ENCODE measurements around the gene HEMK1.

DNA sequence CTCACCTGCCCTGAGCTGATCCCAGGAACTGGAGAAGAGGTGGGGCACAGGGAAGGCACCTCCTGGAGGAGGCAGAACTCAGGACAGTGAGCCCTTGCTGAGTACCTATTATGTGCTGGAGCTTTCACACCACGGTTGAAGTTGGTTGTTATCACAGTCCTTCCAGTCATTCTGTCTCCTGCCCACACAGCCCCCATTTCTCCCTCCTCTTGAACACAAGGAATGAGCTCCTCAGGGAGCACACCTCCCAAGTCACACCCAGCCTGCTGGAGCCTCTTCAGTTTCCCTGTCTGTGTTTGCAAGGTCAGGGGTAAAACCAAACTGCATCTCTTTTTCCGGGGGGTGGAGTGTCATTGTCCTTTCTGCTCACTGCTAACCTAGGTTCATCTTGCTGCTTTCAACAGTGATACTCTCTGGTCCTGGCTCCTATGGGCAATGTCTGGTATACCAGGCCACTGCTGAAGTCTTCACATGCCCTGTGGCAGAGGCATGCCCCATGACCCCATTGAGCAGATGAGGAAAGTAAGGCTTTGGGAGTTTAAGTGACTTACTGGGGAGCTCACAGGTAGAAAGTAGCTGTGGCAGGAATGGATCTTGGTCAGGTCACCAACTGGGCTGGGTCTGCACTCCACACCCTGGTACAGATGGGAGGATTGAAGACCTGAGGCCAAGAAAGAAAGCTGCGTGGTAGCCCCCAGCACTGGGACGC is 31.7 kb upstream of the HEMK1 start:
- TF ChIP-seq, protein P1, sequence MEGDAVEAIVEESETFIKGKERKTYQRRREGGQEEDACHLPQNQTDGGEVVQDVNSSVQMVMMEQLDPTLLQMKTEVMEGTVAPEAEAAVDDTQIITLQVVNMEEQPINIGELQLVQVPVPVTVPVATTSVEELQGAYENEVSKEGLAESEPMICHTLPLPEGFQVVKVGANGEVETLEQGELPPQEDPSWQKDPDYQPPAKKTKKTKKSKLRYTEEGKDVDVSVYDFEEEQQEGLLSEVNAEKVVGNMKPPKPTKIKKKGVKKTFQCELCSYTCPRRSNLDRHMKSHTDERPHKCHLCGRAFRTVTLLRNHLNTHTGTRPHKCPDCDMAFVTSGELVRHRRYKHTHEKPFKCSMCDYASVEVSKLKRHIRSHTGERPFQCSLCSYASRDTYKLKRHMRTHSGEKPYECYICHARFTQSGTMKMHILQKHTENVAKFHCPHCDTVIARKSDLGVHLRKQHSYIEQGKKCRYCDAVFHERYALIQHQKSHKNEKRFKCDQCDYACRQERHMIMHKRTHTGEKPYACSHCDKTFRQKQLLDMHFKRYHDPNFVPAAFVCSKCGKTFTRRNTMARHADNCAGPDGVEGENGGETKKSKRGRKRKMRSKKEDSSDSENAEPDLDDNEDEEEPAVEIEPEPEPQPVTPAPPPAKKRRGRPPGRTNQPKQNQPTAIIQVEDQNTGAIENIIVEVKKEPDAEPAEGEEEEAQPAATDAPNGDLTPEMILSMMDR (IDR thresholded peaks at IDR 0.05) = no peak
- no peak for TF ChIP-seq POLR2A (IDR thresholded peaks at IDR 0.05)

All from esophagus squamous epithelium (tissue), 4 donors.